ENCODE measurements around the gene WNT1. TPM values are rescaled to one million over a fixed set of nuclear protein-coding genes. Genes with fewer than 3 reads are reported as not detected.

WNT1 gene
- polyA plus RNA-seq, 3 donors = 0.33 TPM; not detected in 2

DNA sequence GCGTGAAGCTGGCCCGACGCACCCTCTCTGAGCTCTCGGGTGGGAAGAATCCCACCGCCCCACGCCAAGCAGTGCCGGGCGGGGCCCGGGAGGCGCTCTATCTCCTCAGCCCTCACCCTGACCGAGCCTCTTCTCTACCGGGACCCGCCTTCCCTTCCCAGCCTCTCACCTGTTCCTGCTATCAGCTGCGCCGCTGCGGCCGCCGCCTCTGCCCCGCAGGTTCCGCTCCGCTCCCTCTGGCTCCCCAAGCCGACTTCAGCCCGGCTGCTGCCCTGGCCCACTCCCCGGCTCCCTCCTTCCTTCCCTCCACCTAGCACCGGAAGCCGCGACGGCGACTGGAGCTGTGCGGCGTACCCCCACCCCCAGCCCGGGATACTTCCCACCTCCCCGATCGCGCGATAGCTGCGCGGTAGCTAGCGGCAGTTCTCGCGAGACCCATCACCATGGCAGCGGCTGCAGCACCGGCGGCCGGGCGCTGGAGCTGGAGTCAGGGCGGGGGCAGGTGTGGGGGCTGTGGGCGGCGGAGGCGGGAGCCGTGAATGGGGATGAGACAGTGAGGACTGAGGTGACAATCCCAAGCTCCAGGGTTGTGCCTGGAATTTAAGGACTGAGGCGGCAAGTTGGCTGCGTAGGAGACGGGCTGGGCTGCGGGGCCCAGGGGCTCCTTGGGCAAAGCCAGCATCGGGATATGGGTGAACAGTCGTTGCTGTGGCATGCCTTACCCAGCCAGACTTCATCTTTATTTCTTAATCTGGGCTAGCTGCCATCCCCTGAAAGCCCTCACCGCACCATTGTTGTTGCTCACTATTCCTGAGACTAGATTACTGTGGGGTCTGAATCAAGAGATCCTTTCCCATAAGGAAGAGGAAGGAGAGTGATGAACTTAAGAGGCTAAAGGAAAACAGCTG is 20.7 kb upstream of the WNT1 start, which contains the start of gene ARF3:
Gene ARF3 (minus strand): TSS at position 347 of the 908 bp plus-strand sequence. CDS start 16,392 bp downstream, outside the sequence.
- intact Hi-C loops (cut with micrococcal nuclease) = no loop called here
- H3K4me1 Mint-ChIP-seq = peaks cover 45% of the 10 kb centered on the region
- peak within 1 kb of the TSS; percentile 96 to 97 for H3K4me3 Mint-ChIP-seq
- WGBS (ENCODE audit: insufficient coverage) = under 1% methylated on average over 46 of the region's 58 CpGs
- Histone ChIP-seq H3K27ac (ENCODE audit: low read depth in 1 of 2, low read length in 2 of 2) (peak within 1 kb of the TSS; percentile 75 to 79), H3K4me3 (replicated peaks in 1 of 3; ENCODE audit: low read depth in 2 of 3, low read length in 3 of 3) (peak within 1 kb of the TSS; percentile 84 to 98 (median 95)), H2AFZ (ENCODE audit: insufficient read depth, low read depth, low read length, poor library complexity, severe bottlenecking) (peak within 1 kb of the TSS; percentile 95), H3K36me3 (replicated peaks in 1 of 2; ENCODE audit: control insufficient read depth in 1 of 2, insufficient read depth in 2 of 2, low read length in 2 of 2) (peaks cover 7 to 13% of the 10 kb centered on the region in 2 donors), H3K27me3 (ENCODE audit: control insufficient read depth in 2 of 2, insufficient read depth in 2 of 2, low read length in 2 of 2) (peaks cover 0 to 5% of the 10 kb centered on the region in 2 donors), H3K79me2 (ENCODE audit: insufficient read depth, low read length) (peaks cover 46% of the 10 kb centered on the region), H4K20me1 (ENCODE audit: insufficient read depth, low read length) (peaks cover 47% of the 10 kb centered on the region), H3K4me2 (replicated peaks; ENCODE audit: extremely low read depth, low read length, poor library complexity, severe bottlenecking) (peak within 1 kb of the TSS; percentile 90), H3K9me3 (replicated peaks in 1 of 2; ENCODE audit: control insufficient read depth in 1 of 2, insufficient read depth in 1 of 2, low read length in 2 of 2) (no peaks in the 10 kb centered on the region), H3K9ac (ENCODE audit: insufficient read depth, low read length, poor library complexity, severe bottlenecking) (peak within 1 kb of the TSS; percentile 82), H3K4me1 (ENCODE audit: control insufficient read depth in 1 of 2, insufficient read depth in 2 of 2, low read length in 2 of 2) (peaks cover 31 to 41% of the 10 kb centered on the region in 2 donors)
- H3K27me3 Mint-ChIP-seq (ENCODE audit: low read depth in 3 of 3) = peaks cover 2 to 13% (median 6%) of the 10 kb centered on the region in 3 donors
- peaks cover 11 to 13% of the 10 kb centered on the region in 2 donors for H3K36me3 Mint-ChIP-seq
- DNase-seq = peak; percentile 87 to 92 (median 91)
- TF ChIP-seq, protein P1, sequence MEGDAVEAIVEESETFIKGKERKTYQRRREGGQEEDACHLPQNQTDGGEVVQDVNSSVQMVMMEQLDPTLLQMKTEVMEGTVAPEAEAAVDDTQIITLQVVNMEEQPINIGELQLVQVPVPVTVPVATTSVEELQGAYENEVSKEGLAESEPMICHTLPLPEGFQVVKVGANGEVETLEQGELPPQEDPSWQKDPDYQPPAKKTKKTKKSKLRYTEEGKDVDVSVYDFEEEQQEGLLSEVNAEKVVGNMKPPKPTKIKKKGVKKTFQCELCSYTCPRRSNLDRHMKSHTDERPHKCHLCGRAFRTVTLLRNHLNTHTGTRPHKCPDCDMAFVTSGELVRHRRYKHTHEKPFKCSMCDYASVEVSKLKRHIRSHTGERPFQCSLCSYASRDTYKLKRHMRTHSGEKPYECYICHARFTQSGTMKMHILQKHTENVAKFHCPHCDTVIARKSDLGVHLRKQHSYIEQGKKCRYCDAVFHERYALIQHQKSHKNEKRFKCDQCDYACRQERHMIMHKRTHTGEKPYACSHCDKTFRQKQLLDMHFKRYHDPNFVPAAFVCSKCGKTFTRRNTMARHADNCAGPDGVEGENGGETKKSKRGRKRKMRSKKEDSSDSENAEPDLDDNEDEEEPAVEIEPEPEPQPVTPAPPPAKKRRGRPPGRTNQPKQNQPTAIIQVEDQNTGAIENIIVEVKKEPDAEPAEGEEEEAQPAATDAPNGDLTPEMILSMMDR (IDR thresholded peaks at IDR 0.05) = no peak
- peaks cover 0 to 2% (median 0%) of the 10 kb centered on the region in 7 donors for H3K9me3 Mint-ChIP-seq
- peak within 1 kb of the TSS; percentile 85 to 97 (median 94) for H3K27ac Mint-ChIP-seq

DNA sequence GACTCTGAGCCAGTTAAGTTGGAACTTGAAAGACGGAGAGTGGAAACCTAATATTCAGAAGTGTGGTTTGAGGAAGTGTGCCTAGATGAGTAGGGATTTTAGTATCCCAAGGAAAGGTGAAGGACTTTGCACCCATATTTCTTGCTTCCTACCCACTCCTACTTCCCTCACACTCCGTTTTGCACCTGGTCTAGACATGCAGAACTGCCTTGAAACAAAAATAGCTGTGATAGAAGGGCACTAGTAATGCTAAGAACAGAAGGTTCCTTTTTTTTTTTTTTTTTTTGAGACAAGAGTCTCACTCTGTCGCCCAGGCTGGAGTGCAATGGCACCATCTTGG is 20.1 kb upstream of the WNT1 start:
- Histone ChIP-seq H3K27me3 (ENCODE audit: control insufficient read depth in 2 of 2, insufficient read depth in 2 of 2, low read length in 2 of 2) (peaks cover 0 to 5% of the 10 kb centered on the region in 2 donors), H3K4me3 (replicated peaks in 1 of 3; ENCODE audit: low read depth in 2 of 3, low read length in 3 of 3) (peak overlapping the region; percentile 84 to 98 (median 95)), H3K9me3 (replicated peaks in 1 of 2; ENCODE audit: control insufficient read depth in 1 of 2, insufficient read depth in 1 of 2, low read length in 2 of 2) (no peaks in the 10 kb centered on the region), H3K79me2 (ENCODE audit: insufficient read depth, low read length) (peaks cover 40% of the 10 kb centered on the region), H3K27ac (ENCODE audit: low read depth in 1 of 2, low read length in 2 of 2) (peak overlapping the region in 1 of 2 donors; percentile 13), H3K9ac (ENCODE audit: insufficient read depth, low read length, poor library complexity, severe bottlenecking) (peak overlapping the region; percentile 82), H2AFZ (ENCODE audit: insufficient read depth, low read depth, low read length, poor library complexity, severe bottlenecking) (peak overlapping the region; percentile 95), H4K20me1 (ENCODE audit: insufficient read depth, low read length) (peaks cover 40% of the 10 kb centered on the region), H3K4me1 (ENCODE audit: control insufficient read depth in 1 of 2, insufficient read depth in 2 of 2, low read length in 2 of 2) (peaks cover 31 to 41% of the 10 kb centered on the region in 2 donors), H3K36me3 (replicated peaks in 1 of 2; ENCODE audit: control insufficient read depth in 1 of 2, insufficient read depth in 2 of 2, low read length in 2 of 2) (peaks cover 1 to 7% of the 10 kb centered on the region in 2 donors), H3K4me2 (replicated peaks; ENCODE audit: extremely low read depth, low read length, poor library complexity, severe bottlenecking) (peak overlapping the region; percentile 90)
- DNase-seq = peak in 1 of 3 donors; percentile 13
- peaks cover 5 to 13% (median 10%) of the 10 kb centered on the region in 3 donors for H3K27me3 Mint-ChIP-seq (ENCODE audit: low read depth in 3 of 3)
- H3K4me1 Mint-ChIP-seq = peaks cover 43% of the 10 kb centered on the region
- TF ChIP-seq, protein P1 (IDR thresholded peaks at IDR 0.05) = no peak
- intact Hi-C loops (cut with micrococcal nuclease) = no loop called here
- peak overlapping the region in 5 of 7 donors; percentile 53 to 95 (median 76) for H3K27ac Mint-ChIP-seq
- H3K36me3 Mint-ChIP-seq = peaks cover 5 to 6% of the 10 kb centered on the region in 2 donors
- H3K9me3 Mint-ChIP-seq = peaks cover 0 to 2% (median 0%) of the 10 kb centered on the region in 7 donors
- 0% methylated on average over 1 of the region's 3 CpGs for WGBS (ENCODE audit: insufficient coverage)
- H3K4me3 Mint-ChIP-seq = peak overlapping the region; percentile 96 to 97
